Glutamatergic neuron (in vitro differentiated cells): ENCODE results near the gene CREB3L2. TPM values are rescaled to one million over a fixed set of nuclear protein-coding genes. Genes with fewer than 3 reads are reported as not detected.

Experiments
- DNase-seq: peaks from one replicate; pipeline ENCODE4 v3.0.0; 2022
- H3K27ac Mint-ChIP-seq: one replicate; pipeline ENCODE4 v1.8.0; 2020; ENCODE audit warnings: mild to moderate bottlenecking, mixed read lengths, inconsistent platforms; ENCODE audit not compliant: unreplicated experiment
- H3K27me3 Mint-ChIP-seq: one replicate; pipeline ENCODE4 v1.8.0; 2020; ENCODE audit warnings: mild to moderate bottlenecking, moderate library complexity, mixed read lengths, inconsistent platforms; ENCODE audit not compliant: unreplicated experiment
- H3K36me3 Mint-ChIP-seq: one replicate; pipeline ENCODE4 v1.8.0; 2020; ENCODE audit warnings: mild to moderate bottlenecking, mixed read lengths, inconsistent platforms; ENCODE audit not compliant: unreplicated experiment
- H3K4me1 Mint-ChIP-seq: one replicate; pipeline ENCODE4 v1.8.0; 2020; ENCODE audit warnings: mild to moderate bottlenecking, low read depth, mixed read lengths, inconsistent platforms; ENCODE audit not compliant: unreplicated experiment
- H3K4me3 Mint-ChIP-seq: one replicate; pipeline ENCODE4 v1.8.0; 2020; ENCODE audit warnings: mild to moderate bottlenecking, mixed read lengths, inconsistent platforms; ENCODE audit not compliant: unreplicated experiment
- H3K9me3 Mint-ChIP-seq: one replicate; pipeline ENCODE4 v1.8.0; 2020; ENCODE audit warnings: mild to moderate bottlenecking, moderate library complexity, mixed read lengths, inconsistent platforms; ENCODE audit not compliant: unreplicated experiment
- total RNA-seq: library from RNA; stranded (reverse); fragmentation: NEBNext Ultra II Directional; extraction: Animal tissue kit (Norgen Biotek cat#: 25700); gene quantifications from one replicate; pipeline ENCODE4 v1.2.1, GENCODE V29; 2021; ENCODE audit not compliant: unreplicated experiment
- TF ChIP-seq, protein P1 (sequence below): fragments of 200-600 bp; sonication (generic); IDR thresholded peaks from one replicate; pipeline ENCODE4 v1.5.0; 2021; ENCODE audit not compliant: partially characterized antibody, unreplicated experiment

The CREB3L2 gene
- total RNA-seq, 1 donor from 2014 or later, result 45.4 TPM

DNA sequence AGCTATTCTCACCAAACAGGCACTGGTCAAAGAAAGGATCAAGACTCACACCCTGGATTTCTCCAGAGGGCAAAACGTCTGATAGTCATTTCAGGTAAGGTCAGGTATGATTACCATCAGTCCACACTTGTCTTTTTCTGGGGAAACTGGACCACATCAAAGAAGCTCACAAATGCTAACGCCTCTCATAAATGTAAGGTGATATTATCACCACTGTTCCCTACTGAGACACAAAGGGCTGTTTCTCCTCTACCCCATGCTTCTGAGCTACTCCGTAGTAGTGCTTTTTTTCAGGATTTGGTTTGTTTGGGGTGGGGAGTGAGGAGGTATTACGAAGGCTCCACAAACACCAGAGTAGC is 51.6 kb downstream of the CREB3L2 start:
- DNase-seq, result no peak
- Mint-ChIP-seq H3K36me3 (no peaks in the 10 kb centered on the region), H3K27me3 (peaks cover 8% of the 10 kb centered on the region), H3K4me3 (no peak overlapping the region), H3K9me3 (peaks cover 9% of the 10 kb centered on the region), H3K4me1 (peaks cover 50% of the 10 kb centered on the region), H3K27ac (no peak overlapping the region)
- TF ChIP-seq, protein P1, sequence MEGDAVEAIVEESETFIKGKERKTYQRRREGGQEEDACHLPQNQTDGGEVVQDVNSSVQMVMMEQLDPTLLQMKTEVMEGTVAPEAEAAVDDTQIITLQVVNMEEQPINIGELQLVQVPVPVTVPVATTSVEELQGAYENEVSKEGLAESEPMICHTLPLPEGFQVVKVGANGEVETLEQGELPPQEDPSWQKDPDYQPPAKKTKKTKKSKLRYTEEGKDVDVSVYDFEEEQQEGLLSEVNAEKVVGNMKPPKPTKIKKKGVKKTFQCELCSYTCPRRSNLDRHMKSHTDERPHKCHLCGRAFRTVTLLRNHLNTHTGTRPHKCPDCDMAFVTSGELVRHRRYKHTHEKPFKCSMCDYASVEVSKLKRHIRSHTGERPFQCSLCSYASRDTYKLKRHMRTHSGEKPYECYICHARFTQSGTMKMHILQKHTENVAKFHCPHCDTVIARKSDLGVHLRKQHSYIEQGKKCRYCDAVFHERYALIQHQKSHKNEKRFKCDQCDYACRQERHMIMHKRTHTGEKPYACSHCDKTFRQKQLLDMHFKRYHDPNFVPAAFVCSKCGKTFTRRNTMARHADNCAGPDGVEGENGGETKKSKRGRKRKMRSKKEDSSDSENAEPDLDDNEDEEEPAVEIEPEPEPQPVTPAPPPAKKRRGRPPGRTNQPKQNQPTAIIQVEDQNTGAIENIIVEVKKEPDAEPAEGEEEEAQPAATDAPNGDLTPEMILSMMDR, result no peak

DNA sequence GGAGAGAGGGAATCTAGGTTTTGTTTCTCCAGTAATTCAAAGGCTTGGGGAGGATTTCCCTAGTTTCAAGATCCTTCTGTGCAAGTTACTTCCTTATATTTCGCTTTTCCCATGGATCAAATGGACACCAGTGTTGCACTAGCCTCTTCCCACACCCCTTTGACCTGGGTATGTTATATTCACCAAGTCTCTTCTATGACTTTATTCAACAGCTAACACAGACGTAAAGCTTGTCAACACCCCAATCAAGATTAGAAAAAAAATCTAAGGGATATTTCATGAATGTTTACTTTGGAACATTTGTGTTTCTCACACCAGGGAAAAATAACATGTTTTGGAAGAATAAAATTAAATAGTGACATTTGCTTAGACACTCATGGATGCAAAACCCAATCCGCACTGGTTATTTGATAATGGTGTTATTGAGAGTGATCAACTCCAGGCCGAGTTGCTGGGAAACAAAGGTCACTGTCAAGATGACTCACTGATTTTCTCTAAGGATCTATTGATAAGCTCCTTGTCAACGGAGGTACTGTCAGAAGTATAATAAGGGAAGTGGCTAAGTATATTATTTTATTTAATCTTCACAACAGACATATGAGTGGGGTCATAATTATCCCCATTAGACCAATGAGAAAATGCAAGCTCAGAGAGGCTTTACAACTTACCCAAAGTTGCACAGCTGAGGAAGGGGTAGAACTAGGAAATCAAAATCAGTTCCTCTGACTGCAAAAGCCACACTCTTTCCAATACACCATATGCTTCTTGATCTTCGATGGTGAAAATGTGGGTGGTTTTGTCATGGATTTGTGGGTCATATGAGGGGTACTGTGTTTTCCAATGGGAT is 52.2 kb downstream of the CREB3L2 start:
- H3K27me3 Mint-ChIP-seq, result peaks cover 8% of the 10 kb centered on the region
- TF ChIP-seq, protein P1, result no peak
- H3K36me3 Mint-ChIP-seq, result no peaks in the 10 kb centered on the region
- no peak for DNase-seq
- no peak overlapping the region for H3K27ac Mint-ChIP-seq
- H3K4me3 Mint-ChIP-seq, result no peak overlapping the region
- peaks cover 9% of the 10 kb centered on the region for H3K9me3 Mint-ChIP-seq
- peaks cover 49% of the 10 kb centered on the region for H3K4me1 Mint-ChIP-seq

- H3K27me3 Mint-ChIP-seq, result peaks cover 8% of the 10 kb centered on the region
- H3K27ac Mint-ChIP-seq, result no peak overlapping the region
- DNase-seq, result no peak
- TF ChIP-seq, protein P1, result no peak
- H3K36me3 Mint-ChIP-seq, result no peaks in the 10 kb centered on the region
- peaks cover 9% of the 10 kb centered on the region for H3K9me3 Mint-ChIP-seq
- H3K4me1 Mint-ChIP-seq, result peaks cover 49% of the 10 kb centered on the region
- H3K4me3 Mint-ChIP-seq, result no peak overlapping the region
Measured at GRCh38 chr7:137948845-137949330, 53.0 kb downstream of the CREB3L2 start.

DNA sequence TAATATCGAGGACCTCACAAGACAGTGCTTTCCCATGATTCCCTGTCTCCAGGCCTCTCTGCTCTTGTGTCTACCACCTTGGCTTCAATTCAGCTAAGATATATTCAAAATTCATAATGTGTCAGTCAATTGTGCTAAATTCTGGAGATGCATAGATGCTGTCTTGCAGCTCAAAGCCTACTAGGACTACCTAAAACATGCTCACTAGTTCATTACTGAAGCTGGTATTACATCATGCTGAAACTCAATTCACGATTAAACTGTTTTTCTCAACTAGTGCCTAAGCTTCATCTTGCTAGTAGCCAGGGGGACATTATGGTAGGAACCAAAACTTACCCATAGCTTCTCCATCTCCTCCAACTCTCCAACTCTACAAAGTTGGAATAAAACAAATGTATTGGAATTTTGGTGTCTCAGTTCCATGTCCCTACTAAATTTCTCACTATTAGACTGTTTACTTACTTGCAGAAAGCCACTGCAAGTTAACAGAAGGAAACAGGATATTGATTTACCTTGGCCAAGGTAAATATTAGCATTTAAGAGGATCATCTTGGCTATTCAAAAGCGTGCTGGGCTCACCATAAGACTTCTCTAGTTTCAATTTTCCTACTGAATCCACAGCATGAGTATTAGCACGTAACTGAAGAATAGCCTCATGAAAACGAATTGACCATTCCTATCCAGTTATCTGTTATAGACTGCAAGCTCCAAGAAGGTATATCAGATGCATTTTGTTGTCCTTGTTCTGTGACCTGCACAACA is 53.6 kb downstream of the CREB3L2 start:
- peak overlapping the region; percentile 57 for H3K27ac Mint-ChIP-seq
- peaks cover 8% of the 10 kb centered on the region for H3K9me3 Mint-ChIP-seq
- no peak overlapping the region for H3K4me3 Mint-ChIP-seq
- no peaks in the 10 kb centered on the region for H3K36me3 Mint-ChIP-seq
- H3K27me3 Mint-ChIP-seq, result peaks cover 6% of the 10 kb centered on the region
- TF ChIP-seq, protein P1, result no peak
- DNase-seq, result no peak
- peaks cover 49% of the 10 kb centered on the region for H3K4me1 Mint-ChIP-seq
